ENCODE results near the gene FAM3C. TPM values are rescaled to one million over a fixed set of nuclear protein-coding genes. Genes with fewer than 3 reads are reported as not detected.

Gene FAM3C
- total and polyA plus RNA-seq, 2 experiments from 2014 or later, result 38.6 to 52.4 TPM

- DNase-seq, result no peak
These were observed 2.1 kb upstream of the FAM3C start for GRCh38 chr7:121398246-121398645.

GRCh38 chr7:121397822-121398221 lies 1.7 kb upstream of the FAM3C start:
- 98% methylated on average over 2 of the region's 2 CpGs for WGBS, 2 experiments (ENCODE audit: low coverage in 1 of 2, low lambda C conversion rate in 2 of 2, missing lambda C conversion rate in 2 of 2)
- H2AFZ ChIP-seq, result no peak overlapping the region
- no peak overlapping the region for H3K4me3 ChIP-seq
- in situ Hi-C loops (cut with MboI), result no loop called here
- peaks cover 31% of the 10 kb centered on the region for H3K79me2 ChIP-seq (ENCODE audit: insufficient read depth)
- H3K27me3 ChIP-seq (replicated peaks; ENCODE audit: insufficient read depth), result no peaks in the 10 kb centered on the region
- H3K9ac ChIP-seq, result no peak overlapping the region
- no peaks in the 10 kb centered on the region for H3K4me1 ChIP-seq (ENCODE audit: insufficient read depth)
- no peak overlapping the region for H3K27ac ChIP-seq
- no peaks in the 10 kb centered on the region for H3K9me3 ChIP-seq (ENCODE audit: low read depth)
- no peak overlapping the region for H3K4me2 ChIP-seq (ENCODE audit: unreplicated experiment)
- no peaks in the 10 kb centered on the region for H4K20me1 ChIP-seq (ENCODE audit: insufficient read depth)
- TF ChIP-seq EZH2 (IDR thresholded peaks at IDR 0.05; ENCODE audit: insufficient read depth, poor library complexity, severe bottlenecking) (no peak), EZH2phosphoT487 (IDR thresholded peaks at IDR 0.05; ENCODE audit: insufficient read depth, low read depth) (no peak)
- H3F3A ChIP-seq (ENCODE audit: insufficient read depth), result peaks cover 10% of the 10 kb centered on the region; the same call in 1 of the 2 replicates
- DNase-seq, result no peak
- H3K9me2 ChIP-seq (ENCODE audit: insufficient read depth), result no peaks in the 10 kb centered on the region
- H3K36me3 ChIP-seq (ENCODE audit: low read depth), result no peaks in the 10 kb centered on the region

More at GRCh38 chr7:121398246-121398645, 2.1 kb upstream of the FAM3C start:
- Histone ChIP-seq H3K27me3 (replicated peaks; ENCODE audit: insufficient read depth) (no peaks in the 10 kb centered on the region), H3K9ac (no peak overlapping the region), H3K9me2 (ENCODE audit: insufficient read depth) (no peaks in the 10 kb centered on the region), H3K4me2 (ENCODE audit: unreplicated experiment) (no peak overlapping the region), H3K36me3 (ENCODE audit: low read depth) (no peaks in the 10 kb centered on the region), H2AFZ (no peak overlapping the region), H3K27ac (no peak overlapping the region), H3F3A (ENCODE audit: insufficient read depth) (peaks cover 10% of the 10 kb centered on the region; the same call in 1 of the 2 replicates), H3K4me3 (no peak overlapping the region), H3K4me1 (ENCODE audit: insufficient read depth) (no peaks in the 10 kb centered on the region), H4K20me1 (ENCODE audit: insufficient read depth) (no peaks in the 10 kb centered on the region), H3K9me3 (ENCODE audit: low read depth) (no peaks in the 10 kb centered on the region), H3K79me2 (ENCODE audit: insufficient read depth) (peaks cover 27% of the 10 kb centered on the region)
- 80 to 83% methylated on average over 5 of the region's 5 CpGs for WGBS, 2 experiments (ENCODE audit: low coverage in 1 of 2, low lambda C conversion rate in 2 of 2, missing lambda C conversion rate in 2 of 2)
- in situ Hi-C loops (cut with MboI), result no loop called here
- TF ChIP-seq EZH2 (IDR thresholded peaks at IDR 0.05; ENCODE audit: insufficient read depth, poor library complexity, severe bottlenecking) (no peak), EZH2phosphoT487 (IDR thresholded peaks at IDR 0.05; ENCODE audit: insufficient read depth, low read depth) (no peak)

GRCh38 chr7:121397361-121397760 lies 1.3 kb upstream of the FAM3C start:
- H3K9me2 ChIP-seq (ENCODE audit: insufficient read depth), result no peaks in the 10 kb centered on the region
- H3F3A ChIP-seq (ENCODE audit: insufficient read depth), result peaks cover 10% of the 10 kb centered on the region; the same call in 1 of the 2 replicates
- H2AFZ ChIP-seq, result peak overlapping the region; percentile 94
- H3K36me3 ChIP-seq (ENCODE audit: low read depth), result no peaks in the 10 kb centered on the region
- 92 to 95% methylated on average over 3 of the region's 3 CpGs for WGBS, 2 experiments (ENCODE audit: low coverage in 1 of 2, low lambda C conversion rate in 2 of 2, missing lambda C conversion rate in 2 of 2)
- no peaks in the 10 kb centered on the region for H3K9me3 ChIP-seq (ENCODE audit: low read depth)
- peaks cover 36% of the 10 kb centered on the region for H3K79me2 ChIP-seq (ENCODE audit: insufficient read depth)
- no peaks in the 10 kb centered on the region for H3K4me1 ChIP-seq (ENCODE audit: insufficient read depth)
- H4K20me1 ChIP-seq (ENCODE audit: insufficient read depth), result no peaks in the 10 kb centered on the region
- H3K27me3 ChIP-seq (replicated peaks; ENCODE audit: insufficient read depth), result no peaks in the 10 kb centered on the region
- no peak overlapping the region for H3K4me2 ChIP-seq (ENCODE audit: unreplicated experiment)
- no peak for TF ChIP-seq EZH2phosphoT487 (IDR thresholded peaks at IDR 0.05; ENCODE audit: insufficient read depth, low read depth)
- no peak for TF ChIP-seq EZH2 (IDR thresholded peaks at IDR 0.05; ENCODE audit: insufficient read depth, poor library complexity, severe bottlenecking)
- no peak overlapping the region for H3K9ac ChIP-seq
- in situ Hi-C loops (cut with MboI), result no loop called here
- no peak overlapping the region for H3K4me3 ChIP-seq
- no peak overlapping the region for H3K27ac ChIP-seq
- DNase-seq, result no peak

GRCh38 chr7:121395494-121395960 lies 581 bp downstream of the FAM3C start:
- in situ Hi-C loops (cut with MboI), result no loop called here
- TF ChIP-seq EZH2 (IDR thresholded peaks at IDR 0.05; ENCODE audit: insufficient read depth, poor library complexity, severe bottlenecking) (no peak), EZH2phosphoT487 (IDR thresholded peaks at IDR 0.05; ENCODE audit: insufficient read depth, low read depth) (no peak)

More at GRCh38 chr7:121395494-121395960, 581 bp downstream of the FAM3C start:
- DNase-seq, result peak; percentile 61
- peak overlapping the region; percentile 94 for H2AFZ ChIP-seq
- H4K20me1 ChIP-seq (ENCODE audit: insufficient read depth), result no peaks in the 10 kb centered on the region
- no peaks in the 10 kb centered on the region for H3K4me1 ChIP-seq (ENCODE audit: insufficient read depth)
- no peaks in the 10 kb centered on the region for H3K9me2 ChIP-seq (ENCODE audit: insufficient read depth)
- no peaks in the 10 kb centered on the region for H3K36me3 ChIP-seq (ENCODE audit: low read depth)
- peak overlapping the region; percentile 87 for H3K4me3 ChIP-seq
- H3K27me3 ChIP-seq (replicated peaks; ENCODE audit: insufficient read depth), result no peaks in the 10 kb centered on the region
- no peaks in the 10 kb centered on the region for H3K9me3 ChIP-seq (ENCODE audit: low read depth)
- H3K27ac ChIP-seq, result peak overlapping the region; percentile 39
- H3K79me2 ChIP-seq (ENCODE audit: insufficient read depth), result peaks cover 52% of the 10 kb centered on the region
- peak overlapping the region; percentile 76 for H3K4me2 ChIP-seq (ENCODE audit: unreplicated experiment)
- 0 to 1% methylated on average over 17 to 30 of the region's 30 CpGs for WGBS, 2 experiments (ENCODE audit: low coverage in 1 of 2, low lambda C conversion rate in 2 of 2, missing lambda C conversion rate in 2 of 2)
- peak overlapping the region; percentile 83 for H3K9ac ChIP-seq
- H3F3A ChIP-seq (ENCODE audit: insufficient read depth), result peaks cover 10% of the 10 kb centered on the region; the same call in 1 of the 2 replicates
